ENCODE results near the gene ALG12. TPM values are rescaled to one million over a fixed set of nuclear protein-coding genes. Genes with fewer than 3 reads are reported as not detected.

ALG12 gene
- total and polyA plus RNA-seq, 2 experiments from 2014 or later, result 18.7 to 23.3 TPM

DNA sequence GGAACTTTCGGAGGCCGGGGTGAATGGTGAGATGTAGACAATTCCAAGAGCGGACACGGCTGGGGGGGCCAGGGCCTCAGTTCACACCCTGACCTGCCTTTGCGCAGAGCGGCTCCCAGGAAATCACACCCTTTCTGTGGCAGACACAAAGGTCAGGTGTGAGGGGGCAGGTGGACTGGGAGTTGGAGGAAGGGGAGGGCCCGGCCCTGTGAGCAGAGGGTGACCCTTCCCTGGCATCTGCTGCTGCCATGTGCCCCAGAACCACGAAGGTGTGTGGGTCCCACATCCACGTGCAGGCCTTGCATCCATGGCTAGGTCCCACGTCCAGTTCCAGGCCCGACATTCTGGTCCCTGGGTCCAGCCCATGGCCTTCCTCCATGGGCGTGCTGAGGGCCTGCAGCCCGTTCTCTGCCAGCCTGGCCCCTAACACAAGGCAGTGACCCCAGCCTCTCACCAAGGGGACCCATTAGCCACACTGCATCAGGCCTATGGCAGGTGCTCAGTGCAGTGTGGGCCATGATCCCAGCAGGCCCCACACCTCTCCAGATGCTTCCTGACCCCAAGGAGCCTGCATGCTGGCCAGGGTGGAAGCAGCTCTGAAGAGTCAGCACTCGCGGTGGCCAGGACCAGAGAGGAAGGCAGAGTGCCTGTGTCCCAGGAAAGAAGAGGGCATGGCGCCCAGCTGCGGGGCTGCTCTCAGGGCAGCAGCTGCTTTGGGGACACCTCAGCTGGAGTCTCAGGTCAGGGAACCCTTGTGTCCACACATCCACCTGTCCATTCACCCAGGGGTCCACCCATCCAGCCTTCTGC lies 23.5 kb upstream of the ALG12 start:
- peaks cover 8% of the 10 kb centered on the region; the same call in 2 of the 3 replicates for H3K9me3 Mint-ChIP-seq
- no peaks in the 10 kb centered on the region for H3K9me2 ChIP-seq (ENCODE audit: insufficient read depth)
- ATAC-seq, result no peak

More for the DNA sequence above, 23.5 kb upstream of the ALG12 start:
- Histone ChIP-seq H3F3A (replicated peaks; ENCODE audit: low read depth) (0 out of 2 replicates have a peak, but pooled peaks cover 2% of the 10 kb centered on the region), H3K4me2 (no peak overlapping the region), H3K27ac (ENCODE audit: low read depth) (no peak overlapping the region), H2AFZ (no peak overlapping the region), H4K20me1 (replicated peaks; ENCODE audit: insufficient read depth) (no peaks in the 10 kb centered on the region), H3K36me3 (ENCODE audit: insufficient read depth) (no peaks in the 10 kb centered on the region), H3K4me3 (no peak overlapping the region), H3K79me2 (replicated peaks; ENCODE audit: insufficient read depth) (no peaks in the 10 kb centered on the region), H3K27me3 (ENCODE audit: insufficient read depth) (no peaks in the 10 kb centered on the region), H3K4me1 (ENCODE audit: insufficient read depth) (peaks cover 7% of the 10 kb centered on the region; the same call in 1 of the 2 replicates)
- H3K4me1 Mint-ChIP-seq, result peaks cover 12% of the 10 kb centered on the region
- H3K4me3 Mint-ChIP-seq, result no peak overlapping the region
- H3K27ac Mint-ChIP-seq, result no peak overlapping the region
- DNase-seq (ENCODE audit: low spot score), result no peak
- TF ChIP-seq ZNF331 (CRISPR knock-in tag; IDR thresholded peaks at IDR 0.05; ENCODE audit: low read depth) (no peak), EZH2 (IDR thresholded peaks at IDR 0.05; ENCODE audit: low read depth, unreplicated experiment) (no peak), CREB1 (CRISPR knock-in tag; IDR thresholded peaks at IDR 0.05; ENCODE audit: low read depth) (no peak), STAT1 (IDR thresholded peaks at IDR 0.05; ENCODE audit: unreplicated experiment) (no peak), JUNB (IDR thresholded peaks at IDR 0.05; ENCODE audit: unreplicated experiment) (no peak), EZH2phosphoT487 (IDR thresholded peaks at IDR 0.05; ENCODE audit: unreplicated experiment) (no peak), POLR2AphosphoS5 (IDR thresholded peaks at IDR 0.05; ENCODE audit: low read depth) (no peak), NANOG (IDR thresholded peaks at IDR 0.05; ENCODE audit: borderline replicate concordance) (no peak), ZNF114 (CRISPR knock-in tag; IDR thresholded peaks at IDR 0.05) (no peak)
- TF ChIP-seq, protein P1, sequence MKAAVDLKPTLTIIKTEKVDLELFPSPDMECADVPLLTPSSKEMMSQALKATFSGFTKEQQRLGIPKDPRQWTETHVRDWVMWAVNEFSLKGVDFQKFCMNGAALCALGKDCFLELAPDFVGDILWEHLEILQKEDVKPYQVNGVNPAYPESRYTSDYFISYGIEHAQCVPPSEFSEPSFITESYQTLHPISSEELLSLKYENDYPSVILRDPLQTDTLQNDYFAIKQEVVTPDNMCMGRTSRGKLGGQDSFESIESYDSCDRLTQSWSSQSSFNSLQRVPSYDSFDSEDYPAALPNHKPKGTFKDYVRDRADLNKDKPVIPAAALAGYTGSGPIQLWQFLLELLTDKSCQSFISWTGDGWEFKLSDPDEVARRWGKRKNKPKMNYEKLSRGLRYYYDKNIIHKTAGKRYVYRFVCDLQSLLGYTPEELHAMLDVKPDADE (IDR thresholded peaks at IDR 0.05), result no peak
- TF ChIP-seq, protein P2, sequence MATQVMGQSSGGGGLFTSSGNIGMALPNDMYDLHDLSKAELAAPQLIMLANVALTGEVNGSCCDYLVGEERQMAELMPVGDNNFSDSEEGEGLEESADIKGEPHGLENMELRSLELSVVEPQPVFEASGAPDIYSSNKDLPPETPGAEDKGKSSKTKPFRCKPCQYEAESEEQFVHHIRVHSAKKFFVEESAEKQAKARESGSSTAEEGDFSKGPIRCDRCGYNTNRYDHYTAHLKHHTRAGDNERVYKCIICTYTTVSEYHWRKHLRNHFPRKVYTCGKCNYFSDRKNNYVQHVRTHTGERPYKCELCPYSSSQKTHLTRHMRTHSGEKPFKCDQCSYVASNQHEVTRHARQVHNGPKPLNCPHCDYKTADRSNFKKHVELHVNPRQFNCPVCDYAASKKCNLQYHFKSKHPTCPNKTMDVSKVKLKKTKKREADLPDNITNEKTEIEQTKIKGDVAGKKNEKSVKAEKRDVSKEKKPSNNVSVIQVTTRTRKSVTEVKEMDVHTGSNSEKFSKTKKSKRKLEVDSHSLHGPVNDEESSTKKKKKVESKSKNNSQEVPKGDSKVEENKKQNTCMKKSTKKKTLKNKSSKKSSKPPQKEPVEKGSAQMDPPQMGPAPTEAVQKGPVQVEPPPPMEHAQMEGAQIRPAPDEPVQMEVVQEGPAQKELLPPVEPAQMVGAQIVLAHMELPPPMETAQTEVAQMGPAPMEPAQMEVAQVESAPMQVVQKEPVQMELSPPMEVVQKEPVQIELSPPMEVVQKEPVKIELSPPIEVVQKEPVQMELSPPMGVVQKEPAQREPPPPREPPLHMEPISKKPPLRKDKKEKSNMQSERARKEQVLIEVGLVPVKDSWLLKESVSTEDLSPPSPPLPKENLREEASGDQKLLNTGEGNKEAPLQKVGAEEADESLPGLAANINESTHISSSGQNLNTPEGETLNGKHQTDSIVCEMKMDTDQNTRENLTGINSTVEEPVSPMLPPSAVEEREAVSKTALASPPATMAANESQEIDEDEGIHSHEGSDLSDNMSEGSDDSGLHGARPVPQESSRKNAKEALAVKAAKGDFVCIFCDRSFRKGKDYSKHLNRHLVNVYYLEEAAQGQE (IDR thresholded peaks at IDR 0.05; ENCODE audit: unreplicated experiment), result no peak
- TF ChIP-seq, protein P3, sequence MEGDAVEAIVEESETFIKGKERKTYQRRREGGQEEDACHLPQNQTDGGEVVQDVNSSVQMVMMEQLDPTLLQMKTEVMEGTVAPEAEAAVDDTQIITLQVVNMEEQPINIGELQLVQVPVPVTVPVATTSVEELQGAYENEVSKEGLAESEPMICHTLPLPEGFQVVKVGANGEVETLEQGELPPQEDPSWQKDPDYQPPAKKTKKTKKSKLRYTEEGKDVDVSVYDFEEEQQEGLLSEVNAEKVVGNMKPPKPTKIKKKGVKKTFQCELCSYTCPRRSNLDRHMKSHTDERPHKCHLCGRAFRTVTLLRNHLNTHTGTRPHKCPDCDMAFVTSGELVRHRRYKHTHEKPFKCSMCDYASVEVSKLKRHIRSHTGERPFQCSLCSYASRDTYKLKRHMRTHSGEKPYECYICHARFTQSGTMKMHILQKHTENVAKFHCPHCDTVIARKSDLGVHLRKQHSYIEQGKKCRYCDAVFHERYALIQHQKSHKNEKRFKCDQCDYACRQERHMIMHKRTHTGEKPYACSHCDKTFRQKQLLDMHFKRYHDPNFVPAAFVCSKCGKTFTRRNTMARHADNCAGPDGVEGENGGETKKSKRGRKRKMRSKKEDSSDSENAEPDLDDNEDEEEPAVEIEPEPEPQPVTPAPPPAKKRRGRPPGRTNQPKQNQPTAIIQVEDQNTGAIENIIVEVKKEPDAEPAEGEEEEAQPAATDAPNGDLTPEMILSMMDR (conservative IDR thresholded peaks at IDR 0.05; ENCODE audit: low read depth in 2 of 2), result no peak
- TF ChIP-seq, protein P4, sequence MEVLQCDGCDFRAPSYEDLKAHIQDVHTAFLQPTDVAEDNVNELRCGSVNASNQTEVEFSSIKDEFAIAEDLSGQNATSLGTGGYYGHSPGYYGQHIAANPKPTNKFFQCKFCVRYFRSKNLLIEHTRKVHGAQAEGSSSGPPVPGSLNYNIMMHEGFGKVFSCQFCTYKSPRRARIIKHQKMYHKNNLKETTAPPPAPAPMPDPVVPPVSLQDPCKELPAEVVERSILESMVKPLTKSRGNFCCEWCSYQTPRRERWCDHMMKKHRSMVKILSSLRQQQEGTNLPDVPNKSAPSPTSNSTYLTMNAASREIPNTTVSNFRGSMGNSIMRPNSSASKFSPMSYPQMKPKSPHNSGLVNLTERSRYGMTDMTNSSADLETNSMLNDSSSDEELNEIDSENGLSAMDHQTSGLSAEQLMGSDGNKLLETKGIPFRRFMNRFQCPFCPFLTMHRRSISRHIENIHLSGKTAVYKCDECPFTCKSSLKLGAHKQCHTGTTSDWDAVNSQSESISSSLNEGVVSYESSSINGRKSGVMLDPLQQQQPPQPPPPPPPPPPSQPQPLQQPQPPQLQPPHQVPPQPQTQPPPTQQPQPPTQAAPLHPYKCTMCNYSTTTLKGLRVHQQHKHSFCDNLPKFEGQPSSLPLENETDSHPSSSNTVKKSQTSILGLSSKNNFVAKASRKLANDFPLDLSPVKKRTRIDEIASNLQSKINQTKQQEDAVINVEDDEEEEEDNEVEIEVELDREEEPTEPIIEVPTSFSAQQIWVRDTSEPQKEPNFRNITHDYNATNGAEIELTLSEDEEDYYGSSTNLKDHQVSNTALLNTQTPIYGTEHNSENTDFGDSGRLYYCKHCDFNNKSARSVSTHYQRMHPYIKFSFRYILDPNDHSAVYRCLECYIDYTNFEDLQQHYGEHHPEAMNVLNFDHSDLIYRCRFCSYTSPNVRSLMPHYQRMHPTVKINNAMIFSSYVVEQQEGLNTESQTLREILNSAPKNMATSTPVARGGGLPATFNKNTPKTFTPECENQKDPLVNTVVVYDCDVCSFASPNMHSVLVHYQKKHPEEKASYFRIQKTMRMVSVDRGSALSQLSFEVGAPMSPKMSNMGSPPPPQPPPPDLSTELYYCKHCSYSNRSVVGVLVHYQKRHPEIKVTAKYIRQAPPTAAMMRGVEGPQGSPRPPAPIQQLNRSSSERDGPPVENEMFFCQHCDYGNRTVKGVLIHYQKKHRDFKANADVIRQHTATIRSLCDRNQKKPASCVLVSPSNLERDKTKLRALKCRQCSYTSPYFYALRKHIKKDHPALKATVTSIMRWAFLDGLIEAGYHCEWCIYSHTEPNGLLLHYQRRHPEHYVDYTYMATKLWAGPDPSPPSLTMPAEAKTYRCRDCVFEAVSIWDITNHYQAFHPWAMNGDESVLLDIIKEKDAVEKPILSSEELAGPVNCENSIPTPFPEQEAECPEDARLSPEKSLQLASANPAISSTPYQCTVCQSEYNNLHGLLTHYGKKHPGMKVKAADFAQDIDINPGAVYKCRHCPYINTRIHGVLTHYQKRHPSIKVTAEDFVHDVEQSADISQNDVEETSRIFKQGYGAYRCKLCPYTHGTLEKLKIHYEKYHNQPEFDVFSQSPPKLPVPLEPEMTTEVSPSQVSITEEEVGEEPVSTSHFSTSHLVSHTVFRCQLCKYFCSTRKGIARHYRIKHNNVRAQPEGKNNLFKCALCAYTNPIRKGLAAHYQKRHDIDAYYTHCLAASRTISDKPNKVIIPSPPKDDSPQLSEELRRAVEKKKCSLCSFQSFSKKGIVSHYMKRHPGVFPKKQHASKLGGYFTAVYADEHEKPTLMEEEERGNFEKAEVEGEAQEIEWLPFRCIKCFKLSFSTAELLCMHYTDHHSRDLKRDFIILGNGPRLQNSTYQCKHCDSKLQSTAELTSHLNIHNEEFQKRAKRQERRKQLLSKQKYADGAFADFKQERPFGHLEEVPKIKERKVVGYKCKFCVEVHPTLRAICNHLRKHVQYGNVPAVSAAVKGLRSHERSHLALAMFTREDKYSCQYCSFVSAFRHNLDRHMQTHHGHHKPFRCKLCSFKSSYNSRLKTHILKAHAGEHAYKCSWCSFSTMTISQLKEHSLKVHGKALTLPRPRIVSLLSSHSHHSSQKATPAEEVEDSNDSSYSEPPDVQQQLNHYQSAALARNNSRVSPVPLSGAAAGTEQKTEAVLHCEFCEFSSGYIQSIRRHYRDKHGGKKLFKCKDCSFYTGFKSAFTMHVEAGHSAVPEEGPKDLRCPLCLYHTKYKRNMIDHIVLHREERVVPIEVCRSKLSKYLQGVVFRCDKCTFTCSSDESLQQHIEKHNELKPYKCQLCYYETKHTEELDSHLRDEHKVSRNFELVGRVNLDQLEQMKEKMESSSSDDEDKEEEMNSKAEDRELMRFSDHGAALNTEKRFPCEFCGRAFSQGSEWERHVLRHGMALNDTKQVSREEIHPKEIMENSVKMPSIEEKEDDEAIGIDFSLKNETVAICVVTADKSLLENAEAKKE (CRISPR knock-in tag; IDR thresholded peaks at IDR 0.05), result no peak
- peaks cover 3% of the 10 kb centered on the region for H3K27me3 Mint-ChIP-seq (ENCODE audit: insufficient read depth, low read depth, poor library complexity)
- H3K36me3 Mint-ChIP-seq (ENCODE audit: low read depth), result peaks cover 3% of the 10 kb centered on the region; the same call in 1 of the 3 replicates

All from GM23338 (cell line).